ENCODE results near the gene MRPS12. TPM values are rescaled to one million over a fixed set of nuclear protein-coding genes. Genes with fewer than 3 reads are reported as not detected.

MRPS12 gene
- total and polyA plus RNA-seq, 2 of the 13 experiments (the other 11 are each of a cell fraction or from before 2014, with no cell fraction given) = 27.5 to 54.8 TPM

- TF ChIP-seq ZNF318 (CRISPR knock-in tag; IDR thresholded peaks at IDR 0.05) = no peak
- no peak for TF ChIP-seq ZNF549 (CRISPR knock-in tag; IDR thresholded peaks at IDR 0.05)
- no peak; the same call in 1 of the 2 replicates for TF ChIP-seq SKIL (CRISPR knock-in tag; IDR thresholded peaks at IDR 0.05; ENCODE audit: borderline replicate concordance)
- TF ChIP-seq MEF2D (CRISPR knock-in tag; IDR thresholded peaks at IDR 0.05) = peak; percentile 38; the same call in 1 of the 2 replicates
- no peak for TF ChIP-seq ZBTB7A (CRISPR knock-in tag; IDR thresholded peaks at IDR 0.05)
- TF ChIP-seq DPF2 (CRISPR knock-in tag; IDR thresholded peaks at IDR 0.05; ENCODE audit: borderline replicate concordance, low read depth) = no peak
- no peak for TF ChIP-seq MLXIP (CRISPR knock-in tag; IDR thresholded peaks at IDR 0.05; ENCODE audit: borderline replicate concordance)
- TF ChIP-seq IKZF1 (IDR thresholded peaks at IDR 0.05) = no peak
- 0 out of 2 replicates have a peak, but pooled peaks have one; percentile 50 for TF ChIP-seq MXD1 (CRISPR knock-in tag; IDR thresholded peaks at IDR 0.05)
- TF ChIP-seq PCBP2 (optimal IDR thresholded peaks at IDR 0.05; ENCODE audit: low read depth, low read length, poor library complexity, severe bottlenecking) = no peak
- TF ChIP-seq, protein P1, sequence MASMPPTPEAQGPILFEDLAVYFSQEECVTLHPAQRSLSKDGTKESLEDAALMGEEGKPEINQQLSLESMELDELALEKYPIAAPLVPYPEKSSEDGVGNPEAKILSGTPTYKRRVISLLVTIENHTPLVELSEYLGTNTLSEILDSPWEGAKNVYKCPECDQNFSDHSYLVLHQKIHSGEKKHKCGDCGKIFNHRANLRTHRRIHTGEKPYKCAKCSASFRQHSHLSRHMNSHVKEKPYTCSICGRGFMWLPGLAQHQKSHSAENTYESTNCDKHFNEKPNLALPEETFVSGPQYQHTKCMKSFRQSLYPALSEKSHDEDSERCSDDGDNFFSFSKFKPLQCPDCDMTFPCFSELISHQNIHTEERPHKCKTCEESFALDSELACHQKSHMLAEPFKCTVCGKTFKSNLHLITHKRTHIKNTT (CRISPR knock-in tag; IDR thresholded peaks at IDR 0.05) = no peak
- TF ChIP-seq ZNF879 (CRISPR knock-in tag; IDR thresholded peaks at IDR 0.05) = no peak
- TF ChIP-seq KLF9 (CRISPR knock-in tag; IDR thresholded peaks at IDR 0.05; ENCODE audit: low read depth) = peak; percentile 86; the same call in 1 of the 2 replicates
- TF ChIP-seq GATA4 (IDR thresholded peaks at IDR 0.05; ENCODE audit: borderline replicate concordance, low read depth) = no peak
These were observed 31.1 kb upstream of the MRPS12 start, which contains the start of the genes NFKBIB and SIRT2 (continued) for GRCh38 chr19:38899447-38900201.
